NCI-H1694 treated with DMSO at 0.1 percent for 48 hours (cell line): ENCODE measurements around the gene IRGC.

Experiments
- DNase-seq: peaks from one replicate; lab custom pipeline; 2025; lab: John Stamatoyannopoulos, UW

Gene IRGC

DNA sequence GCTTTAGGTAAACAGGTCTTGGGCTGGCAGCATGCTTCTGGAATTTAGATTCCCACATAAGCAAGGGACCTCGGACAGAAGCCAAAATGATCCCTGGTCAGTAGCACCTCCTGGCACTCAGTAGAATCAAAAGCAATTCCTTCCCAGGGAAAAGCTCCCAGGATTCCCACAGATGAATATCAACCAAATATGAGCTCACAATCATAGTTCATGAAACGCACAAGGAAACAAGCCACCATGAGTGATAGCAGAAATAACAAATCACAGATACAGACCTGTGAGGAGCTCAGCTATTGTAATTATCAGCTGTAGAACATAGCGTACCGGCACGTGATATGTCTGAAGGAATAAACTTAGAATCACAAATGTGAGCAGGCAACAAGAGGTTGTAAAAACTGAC lies 24.1 kb upstream of the IRGC start:
- DNase-seq: no peak

- no peak for DNase-seq
These were observed 23.5 kb upstream of the IRGC start for GRCh38 chr19:43692385-43692784.

DNA sequence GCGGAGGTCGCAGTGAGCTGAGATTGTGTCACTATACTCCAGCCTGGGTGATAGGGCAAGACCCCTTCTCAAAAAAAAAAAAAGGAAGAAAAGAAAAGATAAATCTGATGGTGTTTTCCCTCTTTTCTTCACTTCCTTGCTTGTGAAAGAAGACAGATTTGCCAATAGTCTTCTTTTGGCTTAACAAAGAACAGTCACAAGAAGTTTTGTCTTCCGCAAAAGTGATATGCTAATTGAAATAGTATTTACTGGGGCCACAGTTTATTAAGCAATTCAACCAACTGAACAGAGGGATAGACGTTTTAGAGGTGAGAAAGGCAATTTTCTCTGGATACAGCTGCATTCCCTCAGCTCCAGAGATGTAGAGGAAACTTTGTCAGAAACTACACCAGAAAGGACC lies 23.0 kb upstream of the IRGC start:
- DNase-seq: no peak

DNA sequence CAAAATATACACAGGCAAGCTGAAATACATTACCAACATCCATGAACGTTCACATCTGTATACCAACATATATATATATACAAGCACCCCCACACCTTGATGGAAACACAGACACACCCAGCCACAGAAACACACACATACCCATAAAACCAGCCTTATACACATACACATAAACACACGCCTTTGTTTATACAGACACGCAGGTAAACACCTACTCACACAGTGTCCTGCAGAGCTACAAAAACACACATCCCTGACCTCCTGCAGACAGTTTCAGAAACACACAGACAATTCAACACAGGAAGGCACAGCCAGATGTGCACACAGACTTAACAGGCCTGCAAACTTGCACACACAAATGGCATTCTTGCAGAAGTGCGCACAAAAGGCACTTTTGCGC lies 21.3 kb upstream of the IRGC start:
- no peak for DNase-seq

DNA sequence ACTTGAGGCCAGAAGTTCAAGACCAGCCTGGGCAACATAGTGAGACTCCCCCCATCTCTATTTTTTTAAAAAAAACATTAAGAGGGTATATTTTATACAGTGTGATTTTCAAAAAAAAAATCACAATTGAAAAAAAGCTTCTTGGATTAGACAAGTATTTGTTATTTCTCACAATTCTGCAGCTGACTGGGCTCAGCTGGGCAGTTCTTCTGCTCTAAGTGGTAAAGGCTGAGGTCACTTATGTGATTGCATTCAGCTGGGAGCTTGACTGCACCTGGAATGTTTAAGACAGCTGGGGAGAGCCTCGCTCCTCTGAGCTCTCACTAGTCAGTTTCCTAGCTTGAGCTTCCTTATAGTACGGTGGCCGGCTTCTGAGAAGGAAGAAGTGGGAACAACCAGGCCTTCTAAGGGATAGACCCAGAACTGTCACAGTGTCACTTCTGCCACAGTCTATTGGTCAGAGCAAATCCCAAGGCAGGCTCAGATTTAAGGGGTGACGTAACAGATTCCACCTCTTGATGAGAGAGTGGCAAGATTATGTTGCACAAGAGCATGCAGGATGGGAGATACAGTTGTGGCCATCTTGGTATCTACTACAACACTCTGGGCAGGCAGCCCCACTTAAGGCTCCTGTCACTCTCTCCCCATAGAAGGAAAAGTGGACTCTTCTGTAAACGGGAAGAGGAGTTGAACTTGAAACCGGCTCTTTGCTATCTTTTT lies 19.7 kb upstream of the IRGC start:
- no peak for DNase-seq

DNA sequence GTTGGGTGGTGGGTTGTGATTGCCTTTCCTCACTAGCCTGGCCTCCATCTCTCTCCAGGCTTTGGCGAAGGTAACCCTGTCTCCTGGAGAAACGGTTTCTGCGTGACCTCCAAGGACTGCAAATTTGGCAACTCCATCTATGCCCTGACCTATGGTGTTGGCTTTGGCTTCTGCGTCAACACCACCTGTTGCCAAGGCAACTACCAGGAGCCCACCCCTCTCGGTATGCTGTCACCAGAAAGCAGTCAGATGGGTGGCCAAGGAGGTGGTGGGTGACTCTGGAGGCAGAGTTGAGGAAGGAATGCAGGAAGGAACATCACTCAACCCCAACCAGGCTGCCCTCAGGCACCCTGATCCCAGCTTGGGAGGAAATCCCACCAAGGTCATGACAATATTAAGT lies 18.6 kb upstream of the IRGC start:
- DNase-seq: no peak

DNA sequence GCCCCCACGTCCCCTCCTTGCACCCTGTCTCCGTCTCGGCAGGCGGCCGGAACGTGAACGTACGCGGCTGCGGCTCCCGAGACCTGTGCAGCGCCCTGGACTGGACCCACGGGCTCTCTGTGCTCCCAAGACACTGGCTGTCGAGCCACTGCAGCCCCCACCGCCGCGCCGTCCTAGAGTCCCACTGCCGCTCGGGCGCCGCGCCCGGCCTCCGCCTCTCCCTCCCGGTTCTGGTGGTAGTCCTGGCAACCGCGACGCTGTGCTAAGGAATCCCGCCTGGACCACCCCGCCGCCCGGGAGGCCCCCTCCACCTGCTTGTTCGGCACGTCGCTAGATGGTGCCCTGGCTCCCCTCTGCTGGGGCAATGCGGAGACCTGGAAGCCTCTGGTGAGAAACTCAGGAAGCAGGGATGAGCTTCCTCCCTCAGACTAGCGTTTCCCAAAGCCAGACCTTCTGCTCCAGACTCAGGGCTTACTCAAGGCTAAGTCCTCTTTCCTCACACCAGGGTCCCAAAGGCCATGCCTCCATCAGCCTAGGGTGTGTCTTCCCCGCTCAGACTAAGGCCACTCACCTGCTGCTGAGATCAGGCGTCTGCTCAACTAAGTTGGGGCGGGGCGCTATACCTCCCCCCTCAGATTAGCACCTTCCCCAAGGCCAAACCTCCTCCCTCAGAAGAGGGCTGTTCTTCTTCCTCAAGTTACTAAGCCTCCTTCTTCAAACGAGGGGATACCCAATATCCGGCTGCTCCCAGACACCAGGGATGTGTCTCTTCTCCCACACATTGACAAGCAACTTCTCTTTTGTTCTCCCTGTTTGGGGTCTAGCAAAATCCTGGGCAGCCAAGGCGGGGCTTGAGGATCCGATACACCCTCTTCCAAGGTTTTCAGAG lies 16.1 kb upstream of the IRGC start:
- no peak for DNase-seq

GRCh38 chr19:43700395-43701000 lies 15.4 kb upstream of the IRGC start:
- DNase-seq: no peak

DNA sequence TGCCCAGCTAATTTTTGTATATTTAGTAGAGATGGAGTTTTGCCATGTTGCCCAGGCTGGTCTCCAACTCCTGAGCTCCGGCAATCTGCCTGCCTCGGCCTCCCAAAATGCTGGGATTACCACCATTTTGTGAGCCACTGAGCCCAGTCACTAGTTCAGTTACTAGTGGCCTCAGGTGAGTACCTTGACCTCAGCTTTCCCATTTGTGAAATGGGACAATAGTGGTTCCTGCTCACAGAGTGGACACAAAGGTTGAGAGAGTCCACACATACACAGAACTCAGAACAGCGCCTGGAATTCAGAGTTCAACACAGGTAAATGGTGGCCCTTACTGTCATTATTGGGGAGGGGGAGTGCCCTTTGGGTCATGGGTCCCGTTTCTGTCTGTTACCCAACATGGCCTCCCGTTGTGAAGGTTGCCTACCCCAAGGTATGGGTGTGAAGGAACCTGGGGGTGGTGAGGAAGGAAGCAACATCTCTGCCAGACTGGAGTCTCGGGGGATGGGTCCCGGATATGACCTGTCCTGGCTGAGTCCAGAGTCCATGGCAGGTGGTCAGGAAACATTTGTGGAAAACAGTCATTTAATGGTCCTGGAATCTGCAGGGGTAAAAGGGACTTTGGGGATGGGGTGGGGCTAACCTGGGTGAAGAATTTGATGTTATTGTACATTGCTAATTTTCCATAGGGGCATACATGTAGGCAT lies 11.7 kb upstream of the IRGC start:
- no peak for DNase-seq

DNA sequence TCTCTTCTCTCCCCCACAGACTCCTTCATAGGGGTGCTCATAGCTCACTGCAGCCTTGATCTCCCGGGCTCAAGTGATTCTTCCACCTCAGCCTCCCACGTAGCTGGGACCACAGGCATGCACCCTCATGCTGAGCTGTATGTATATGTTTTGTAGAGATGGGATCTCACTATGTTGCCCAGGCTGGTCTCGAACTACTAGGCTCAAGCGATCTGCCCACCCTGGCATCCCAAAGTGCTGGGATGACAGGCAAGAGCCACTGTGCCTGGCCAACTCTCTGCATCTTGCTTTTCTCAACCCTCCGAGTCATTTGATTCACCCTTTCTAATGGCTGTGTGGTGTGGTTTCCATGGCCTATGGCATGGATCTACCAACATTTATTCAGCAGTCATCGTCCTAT lies 10.1 kb upstream of the IRGC start:
- no peak for DNase-seq

DNA sequence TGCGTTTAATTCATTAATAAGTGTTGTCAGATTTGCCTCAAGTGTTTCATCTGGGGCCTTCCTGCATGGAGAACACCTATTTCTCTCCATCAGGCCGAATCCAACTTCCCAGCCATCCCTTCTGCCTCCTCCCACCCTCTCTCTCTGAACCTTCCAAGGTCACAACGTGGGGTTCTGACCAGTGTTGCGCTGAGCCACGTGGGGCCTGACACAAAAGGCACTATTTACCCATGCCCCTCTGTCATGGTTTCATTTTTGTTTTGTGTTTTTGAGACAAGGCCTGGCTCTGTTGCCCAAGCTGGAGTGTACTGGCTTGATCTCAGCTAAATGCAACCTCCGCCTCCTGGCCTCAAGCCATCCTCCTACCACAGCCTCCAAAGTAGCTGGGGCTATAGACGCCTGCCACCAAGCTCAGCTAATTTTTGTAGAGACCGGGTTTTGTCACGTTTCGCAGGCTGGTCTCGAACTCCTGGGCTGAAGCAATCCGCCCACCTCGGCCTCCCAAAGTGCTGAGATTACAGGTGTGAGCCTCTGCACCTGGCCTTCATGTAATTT lies 8.6 kb upstream of the IRGC start:
- no peak for DNase-seq

DNA sequence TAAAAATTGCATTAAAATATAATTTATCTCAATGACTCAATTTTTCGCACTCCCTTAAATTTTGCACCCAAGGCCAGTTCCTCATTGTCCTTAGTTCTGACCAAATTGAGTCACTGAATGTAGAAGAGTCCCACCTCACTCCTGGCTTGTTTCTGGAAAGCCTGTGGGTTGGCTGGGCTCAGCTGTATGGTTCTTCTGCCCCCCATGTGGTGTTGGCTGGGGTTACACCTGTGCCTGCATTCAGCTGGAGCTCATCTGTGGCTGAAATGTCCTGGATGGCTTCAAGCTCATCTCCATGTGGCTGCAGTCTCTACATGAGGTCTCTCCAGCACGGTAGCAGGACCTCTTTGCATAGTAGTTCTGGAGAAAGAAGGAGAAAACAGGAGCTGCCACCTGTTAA lies 7.2 kb upstream of the IRGC start:
- no peak for DNase-seq

- DNase-seq: no peak
These were observed 4.0 kb upstream of the IRGC start for GRCh38 chr19:43711751-43712355.

DNA sequence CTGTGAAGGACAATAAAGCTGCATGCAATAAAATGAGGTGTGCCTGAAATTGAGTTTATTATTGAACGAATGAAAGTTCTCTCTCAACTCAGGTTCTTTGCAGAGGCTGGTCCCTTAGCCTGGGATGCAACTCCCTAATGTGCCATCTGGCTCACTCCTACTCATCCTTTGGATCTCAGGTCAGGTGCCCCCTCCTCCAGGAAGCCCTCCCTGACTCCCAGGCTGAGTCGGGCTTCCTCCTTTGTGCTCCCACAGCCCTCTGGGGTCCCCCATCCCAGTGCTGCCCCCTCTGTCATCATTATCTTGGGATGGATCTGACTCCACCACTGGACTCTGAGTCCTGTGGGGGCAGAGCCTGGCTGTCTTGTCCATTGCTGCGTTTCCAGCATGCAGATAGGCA lies 2.7 kb upstream of the IRGC start:
- no peak for DNase-seq

DNA sequence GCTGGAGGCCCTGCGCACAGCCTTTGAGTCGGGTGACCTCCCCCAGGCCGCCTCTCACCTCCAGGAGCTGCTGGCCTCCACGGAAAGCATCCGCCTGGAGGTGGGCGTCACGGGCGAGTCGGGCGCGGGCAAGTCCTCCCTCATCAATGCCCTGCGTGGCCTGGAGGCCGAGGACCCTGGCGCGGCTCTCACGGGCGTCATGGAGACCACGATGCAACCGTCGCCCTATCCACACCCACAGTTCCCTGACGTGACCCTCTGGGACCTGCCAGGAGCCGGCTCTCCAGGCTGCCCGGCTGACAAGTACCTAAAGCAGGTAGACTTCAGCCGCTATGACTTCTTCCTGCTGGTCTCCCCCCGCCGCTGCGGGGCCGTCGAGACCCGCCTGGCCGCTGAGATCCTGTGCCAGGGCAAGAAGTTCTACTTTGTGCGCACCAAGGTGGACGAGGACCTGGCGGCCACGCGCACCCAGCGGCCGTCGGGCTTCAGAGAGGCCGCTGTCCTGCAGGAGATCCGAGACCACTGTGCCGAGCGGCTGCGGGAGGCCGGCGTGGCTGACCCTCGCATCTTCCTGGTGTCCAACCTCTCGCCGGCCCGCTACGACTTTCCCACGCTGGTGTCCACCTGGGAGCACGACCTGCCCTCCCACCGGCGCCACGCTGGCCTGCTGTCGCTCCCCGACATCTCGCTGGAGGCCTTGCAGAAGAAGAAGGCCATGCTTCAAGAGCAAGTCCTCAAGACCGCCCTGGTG lies 2.9 kb downstream of the IRGC start:
- no peak for DNase-seq

DNA sequence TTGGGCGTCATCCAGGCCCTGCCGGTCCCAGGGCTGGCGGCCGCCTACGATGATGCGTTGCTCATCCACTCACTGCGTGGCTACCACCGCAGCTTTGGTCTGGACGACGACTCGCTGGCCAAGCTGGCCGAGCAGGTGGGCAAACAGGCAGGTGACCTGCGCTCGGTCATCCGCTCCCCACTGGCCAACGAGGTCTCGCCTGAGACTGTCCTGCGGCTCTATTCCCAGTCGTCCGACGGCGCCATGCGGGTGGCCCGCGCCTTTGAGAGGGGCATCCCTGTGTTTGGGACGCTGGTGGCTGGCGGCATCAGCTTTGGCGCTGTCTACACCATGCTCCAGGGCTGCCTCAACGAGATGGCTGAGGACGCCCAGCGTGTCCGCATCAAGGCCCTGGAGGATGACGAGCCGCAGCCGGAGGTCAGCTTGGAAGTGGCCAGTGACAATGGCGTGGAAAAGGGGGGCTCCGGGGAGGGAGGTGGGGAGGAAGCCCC lies 3.5 kb downstream of the IRGC start:
- DNase-seq: no peak

- no peak for DNase-seq
These were observed 4.0 kb downstream of the IRGC start for GRCh38 chr19:43719918-43720317.

GRCh38 chr19:43720936-43721335 lies 5.1 kb downstream of the IRGC start:
- DNase-seq: no peak

GRCh38 chr19:43721469-43722048 lies 5.7 kb downstream of the IRGC start:
- DNase-seq: no peak

DNA sequence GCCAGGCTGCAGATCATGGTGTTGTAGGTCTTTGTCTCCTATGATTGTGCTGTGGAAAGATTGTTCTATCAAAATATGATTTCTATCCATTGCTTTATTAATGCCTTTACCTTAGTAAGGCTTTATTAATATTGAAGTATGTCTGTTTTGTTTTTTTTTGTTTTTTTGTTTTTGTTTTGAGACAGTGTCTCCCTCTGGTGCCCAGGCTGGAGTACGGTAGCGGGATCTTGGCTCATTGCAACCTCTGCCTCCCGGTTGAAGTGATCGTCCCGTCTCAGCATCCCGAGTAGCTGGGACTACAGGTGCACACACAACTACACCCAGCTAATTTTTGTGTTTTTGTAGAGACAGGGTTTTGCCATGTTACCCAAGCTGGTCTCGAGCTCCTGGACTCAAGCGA lies 7.7 kb downstream of the IRGC start:
- DNase-seq: no peak
